ENCODE data around the gene SCG2.

- TF ChIP-seq CTCF (conservative IDR thresholded peaks at IDR 0.05 in 1 of 2, IDR thresholded peaks at IDR 0.05 in 1 of 2; ENCODE audit: low read depth in 1 of 2, low read length in 2 of 2) = no peak
- no peak for TF ChIP-seq EZH2 (IDR thresholded peaks at IDR 0.05; ENCODE audit: low read length, missing control alignments)
These were observed 30.7 kb upstream of the SCG2 start for GRCh38 chr2:223632826-223633225.
